ENCODE results near the gene TMEM39A. TPM values are rescaled to one million over a fixed set of nuclear protein-coding genes. Genes with fewer than 3 reads are reported as not detected.

Gene TMEM39A
- total RNA-seq = 55.7 TPM

GRCh38 chr3:119463171-119464169, at the start of gene TMEM39A:
TSS of gene TMEM39A (minus strand) at chr3:119463615. CDS start at chr3:119462074, 1,541 bp downstream.
- peak; percentile 100 for DNase-seq

- DNase-seq = no peak
Measured at GRCh38 chr3:119510690-119511089, 47.3 kb upstream of the TMEM39A start.

- DNase-seq = no peak
Measured at GRCh38 chr3:119508172-119508845, 44.9 kb upstream of the TMEM39A start.

GRCh38 chr3:119507404-119507803, 44.0 kb upstream of the TMEM39A start:
- no peak for DNase-seq

- no peak for DNase-seq
Measured at GRCh38 chr3:119506631-119507030, 43.2 kb upstream of the TMEM39A start.

- no peak for DNase-seq
Measured at GRCh38 chr3:119500901-119501300, 37.5 kb upstream of the TMEM39A start.

GRCh38 chr3:119500265-119500664, 36.9 kb upstream of the TMEM39A start:
- DNase-seq = no peak

GRCh38 chr3:119498186-119499011, 35.0 kb upstream of the TMEM39A start, which contains the start of gene TIMMDC1:
TSS of gene TIMMDC1 (plus strand) at chr3:119498547. CDS start at chr3:119498734, 187 bp downstream.
- peak; percentile 99 for DNase-seq

GRCh38 chr3:119497820-119498185, 34.4 kb upstream of the TMEM39A start:
- peak; percentile 49 for DNase-seq

- no peak for DNase-seq
Measured at GRCh38 chr3:119494597-119494996, 31.2 kb upstream of the TMEM39A start.

- no peak for DNase-seq
Measured at GRCh38 chr3:119492810-119493209, 29.4 kb upstream of the TMEM39A start.

- no peak for DNase-seq
Measured at GRCh38 chr3:119492128-119492527, 28.7 kb upstream of the TMEM39A start.

GRCh38 chr3:119490153-119490552, 26.7 kb upstream of the TMEM39A start:
- no peak for DNase-seq

- DNase-seq = no peak
Measured at GRCh38 chr3:119485563-119485962, 22.1 kb upstream of the TMEM39A start.

GRCh38 chr3:119483101-119483500, 19.7 kb upstream of the TMEM39A start:
- DNase-seq = no peak

- no peak for DNase-seq
Measured at GRCh38 chr3:119481079-119481478, 17.7 kb upstream of the TMEM39A start.

- DNase-seq = no peak
Measured at GRCh38 chr3:119470866-119471265, 7.5 kb upstream of the TMEM39A start.

GRCh38 chr3:119469418-119470189, 6.2 kb upstream of the TMEM39A start:
- DNase-seq = peak; percentile 49

- DNase-seq = no peak
Measured at GRCh38 chr3:119468041-119468440, 4.6 kb upstream of the TMEM39A start.

- no peak for DNase-seq
Measured at GRCh38 chr3:119457246-119457645, 6.2 kb downstream of the TMEM39A start.

GRCh38 chr3:119456469-119456868, 6.9 kb downstream of the TMEM39A start:
- DNase-seq = no peak

All from tongue (tissue), 2 donors.